NOMO-1 (cell line): ENCODE results near the gene FAM131A.

Experiments
- DNase-seq, 2 experiments: peaks; one replicate each; lab custom pipeline; 2025; ENCODE audit not compliant: unreplicated experiment in 2 of 2; lab: John Stamatoyannopoulos, UW

The FAM131A gene

DNA sequence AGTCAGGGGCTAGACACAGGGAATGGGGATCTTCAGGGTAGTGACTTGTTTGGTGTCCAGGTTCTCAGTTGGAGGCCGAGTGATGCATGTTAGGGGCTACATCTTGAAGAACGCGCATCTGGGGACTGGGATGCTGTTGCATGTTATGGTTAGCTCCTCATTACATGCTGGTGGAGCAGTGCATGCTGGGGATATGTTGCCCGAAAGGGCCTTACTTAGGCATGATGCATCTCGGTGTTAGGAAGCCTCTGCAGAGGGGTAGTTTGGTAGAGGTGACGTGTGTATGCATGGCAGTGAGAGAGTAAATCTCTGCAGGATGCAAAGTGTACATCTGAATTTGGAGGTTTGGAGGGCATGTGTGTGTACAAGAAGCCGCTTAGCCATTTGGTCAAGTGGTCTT, 20.6 kb upstream of the FAM131A start:
- no peak for DNase-seq

GRCh38 chr3:184317201-184317600, 20.2 kb upstream of the FAM131A start:
- DNase-seq, result no peak

GRCh38 chr3:184320104-184320445, 17.3 kb upstream of the FAM131A start:
- DNase-seq, result peak; percentile 47 to 57

DNA sequence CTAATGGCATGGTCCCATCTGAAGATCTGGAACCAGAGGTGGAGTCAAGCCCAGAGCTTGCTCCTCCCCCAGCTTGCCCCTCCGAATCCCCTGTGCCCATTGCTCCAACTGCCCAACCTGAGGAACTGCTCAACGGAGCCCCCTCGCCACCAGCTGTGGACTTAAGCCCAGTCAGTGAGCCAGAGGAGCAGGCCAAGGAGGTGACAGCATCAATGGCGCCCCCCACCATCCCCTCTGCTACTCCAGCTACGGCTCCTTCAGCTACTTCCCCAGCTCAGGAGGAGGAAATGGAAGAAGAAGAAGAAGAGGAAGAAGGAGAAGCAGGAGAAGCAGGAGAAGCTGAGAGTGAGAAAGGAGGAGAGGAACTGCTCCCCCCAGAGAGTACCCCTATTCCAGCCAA, 15.7 kb upstream of the FAM131A start:
- DNase-seq, result no peak

- peak; percentile 98 to 100 for DNase-seq
These were observed 14.5 kb upstream of the FAM131A start for GRCh38 chr3:184322731-184323487.

- DNase-seq, result no peak
These were observed 13.7 kb upstream of the FAM131A start for GRCh38 chr3:184323696-184324095.

GRCh38 chr3:184325269-184325668, 12.1 kb upstream of the FAM131A start:
- DNase-seq, result no peak

DNA sequence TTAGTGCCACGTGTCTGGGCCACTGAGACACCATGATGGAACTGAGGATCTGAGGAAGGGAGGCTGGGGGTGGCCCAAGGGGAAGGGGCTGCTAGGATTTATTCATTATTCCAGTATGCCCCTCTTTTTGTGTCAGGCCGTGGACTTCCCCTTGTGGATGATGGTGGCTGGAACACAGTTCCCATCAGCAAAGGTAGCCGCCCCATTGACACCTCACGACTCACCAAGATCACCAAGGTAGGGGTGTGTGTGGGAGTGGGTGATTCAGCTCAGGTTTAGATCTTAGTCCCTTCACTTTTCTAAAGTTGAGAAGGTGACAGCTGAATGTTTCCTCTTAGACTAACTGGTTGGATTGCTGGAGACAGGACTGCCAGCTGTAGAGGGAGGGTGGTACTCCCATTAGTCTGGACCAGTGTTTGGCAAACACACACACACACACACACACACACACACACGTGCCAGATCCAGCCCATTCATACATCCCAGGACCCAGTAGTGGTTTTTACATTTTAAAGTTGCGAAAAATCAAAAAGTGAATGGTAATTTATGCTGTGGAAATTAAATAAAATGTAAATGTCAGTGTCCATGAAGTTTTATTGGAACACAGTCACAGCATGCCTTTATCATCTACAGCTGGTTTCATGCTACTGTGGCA, 11.6 kb upstream of the FAM131A start:
- no peak for DNase-seq

DNA sequence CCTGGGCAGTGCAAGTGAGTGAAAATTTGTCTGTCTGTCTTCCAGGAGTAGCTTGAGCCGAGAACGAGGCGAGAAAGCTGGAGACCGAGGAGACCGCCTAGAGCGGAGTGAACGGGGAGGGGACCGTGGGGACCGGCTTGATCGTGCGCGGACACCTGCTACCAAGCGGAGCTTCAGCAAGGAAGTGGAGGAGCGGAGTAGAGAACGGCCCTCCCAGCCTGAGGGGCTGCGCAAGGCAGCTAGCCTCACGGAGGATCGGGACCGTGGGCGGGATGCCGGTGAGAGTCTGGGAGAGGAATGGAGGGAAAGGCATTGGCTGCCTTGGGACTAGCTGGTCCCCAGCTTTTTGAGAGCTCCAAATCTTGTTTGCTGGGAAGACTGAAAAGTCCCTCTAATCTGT, 10.2 kb upstream of the FAM131A start:
- DNase-seq, result no peak

GRCh38 chr3:184328516-184328915, 8.9 kb upstream of the FAM131A start:
- DNase-seq, result no peak

DNA sequence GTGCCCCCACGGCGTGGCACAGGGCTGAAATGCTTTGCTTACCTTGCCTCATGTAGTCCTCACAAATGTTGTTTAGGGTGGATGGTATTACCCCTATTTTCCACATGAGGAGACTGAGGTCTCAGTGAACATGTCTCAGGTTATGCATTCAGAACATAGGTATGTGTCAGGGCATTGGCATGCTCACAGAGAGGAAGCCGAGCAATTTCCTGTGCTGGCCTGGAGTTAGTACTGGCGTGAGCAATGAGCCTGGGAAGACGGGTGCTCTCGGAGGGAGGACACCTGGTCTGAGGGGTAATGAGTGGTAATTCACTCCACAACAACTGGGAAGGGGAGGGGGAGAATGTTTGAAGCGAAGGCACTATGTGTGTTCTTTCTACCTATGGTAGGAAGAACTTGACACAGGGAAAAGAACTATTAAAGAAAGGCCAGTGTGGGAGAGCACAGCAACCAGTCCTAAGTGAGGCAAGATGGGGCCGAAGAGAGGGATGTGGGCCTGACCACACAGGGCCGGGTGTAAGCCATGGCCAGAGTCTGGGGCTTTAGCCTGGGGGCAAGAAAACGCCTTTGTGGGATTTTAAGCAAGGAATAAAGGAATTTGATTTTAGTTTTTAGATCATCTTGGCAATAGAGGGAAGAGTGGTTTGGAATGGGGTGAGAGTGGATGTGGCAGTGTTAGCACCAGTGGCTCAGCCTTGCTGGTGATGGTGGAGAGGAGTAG, 4.9 kb upstream of the FAM131A start:
- DNase-seq, result no peak

DNA sequence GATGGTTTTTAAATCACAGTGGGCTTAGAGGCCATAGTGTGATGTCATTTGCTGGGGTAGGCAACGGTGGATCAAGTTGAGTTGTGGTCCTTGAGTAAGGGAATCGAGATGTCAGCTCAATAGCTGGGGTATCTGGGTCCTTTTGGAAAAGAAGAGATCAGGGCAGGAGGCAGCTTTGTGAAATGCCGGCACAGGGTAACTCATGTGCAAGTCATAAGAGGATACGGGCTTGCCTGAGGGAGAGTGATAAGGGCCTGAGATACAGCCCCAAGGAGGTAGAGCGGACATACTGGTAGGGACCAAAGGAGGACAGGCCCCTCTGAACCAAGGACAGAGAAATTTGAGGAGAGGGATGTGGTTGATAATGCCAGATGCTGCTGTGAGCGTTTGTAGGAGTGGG, 4.2 kb upstream of the FAM131A start:
- no peak for DNase-seq

GRCh38 chr3:184333700-184334099, 3.7 kb upstream of the FAM131A start:
- no peak for DNase-seq

- DNase-seq, result no peak
These were observed 2.8 kb upstream of the FAM131A start for GRCh38 chr3:184334470-184335158.

- no peak for DNase-seq
These were observed 2.1 kb upstream of the FAM131A start for GRCh38 chr3:184335291-184335660.

GRCh38 chr3:184335661-184336546, 1.5 kb upstream of the FAM131A start:
- DNase-seq, result peak; percentile 61 to 79

- DNase-seq, result peak in 1 of 2 experiments; percentile 36
These were observed 627 bp upstream of the FAM131A start for GRCh38 chr3:184336547-184337398.

GRCh38 chr3:184337981-184338380, 581 bp downstream of the FAM131A start:
- no peak for DNase-seq

DNA sequence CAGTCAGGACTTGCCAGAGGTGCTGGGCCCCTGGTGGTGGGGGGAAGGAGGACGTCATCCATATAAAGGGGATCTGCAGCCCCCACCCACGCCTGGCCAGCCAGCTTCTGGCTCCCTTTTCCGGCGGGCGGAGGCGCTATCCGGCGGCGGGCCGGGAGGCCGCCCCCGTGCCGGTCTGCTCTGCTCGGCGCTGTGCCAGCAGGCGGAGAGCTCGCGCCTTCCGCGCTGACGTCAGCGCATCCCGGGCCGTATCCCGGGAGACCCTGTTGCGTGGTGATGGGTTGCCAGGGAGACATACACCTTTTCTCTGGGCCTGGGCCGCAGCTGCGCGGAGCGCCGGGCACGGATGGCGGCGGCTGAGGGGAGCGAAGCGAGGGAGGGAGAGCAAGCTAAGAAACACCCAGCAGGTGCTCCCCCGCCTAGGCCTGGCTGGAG, 1.1 kb downstream of the FAM131A start:
- DNase-seq, result no peak
